Fibroblast of lung (primary cell): ENCODE measurements around the gene PROM2. TPM values are rescaled to one million over a fixed set of nuclear protein-coding genes. Genes with fewer than 3 reads are reported as not detected.

ENCODE experiments used
- DNase-seq, 2 donors: peaks; one replicate each; pipeline versions ENCODE4 v3.0.0 to v3.0.0-alpha.2; 2010; ENCODE audit warnings: low read depth in 2 of 2
- H2AFZ ChIP-seq: 2 replicates; pipeline ENCODE4 v1.5.1; 2012; ENCODE audit warnings: low read length, control low read depth, inconsistent platforms
- H3K27ac ChIP-seq: 2 replicates; pipeline ENCODE4 v1.5.1; 2011; ENCODE audit warnings: low read length, control low read depth; ENCODE audit not compliant: insufficient read depth
- H3K27me3 ChIP-seq: 2 replicates; pipeline ENCODE4 v1.5.1; 2011; ENCODE audit warnings: mild to moderate bottlenecking, low read length; ENCODE audit not compliant: control insufficient read depth, insufficient read depth
- H3K36me3 ChIP-seq: 2 replicates; pipeline ENCODE4 v1.5.1; 2011; ENCODE audit warnings: low read length; ENCODE audit not compliant: control insufficient read depth, insufficient read depth
- H3K4me1 ChIP-seq: 2 replicates; pipeline ENCODE4 v1.5.1; 2011; ENCODE audit warnings: low read length; ENCODE audit not compliant: control insufficient read depth, insufficient read depth; ENCODE audit errors: extremely low read depth
- H3K4me2 ChIP-seq: 2 replicates; pipeline ENCODE4 v1.5.1; 2011; ENCODE audit warnings: low read length, control low read depth; ENCODE audit not compliant: insufficient read depth; ENCODE audit errors: extremely low read depth
- H3K4me3 ChIP-seq, 4 experiments: fragments of 200-600 bp in 1 of 4; sonication (generic) in 1 of 4; replicated peaks in 1 of 4; 2 replicates each; pipeline ENCODE4 v1.5.1; 2011 to 2016; ENCODE audit warnings: low read length in 4 of 4, low read depth in 3 of 4, mild to moderate bottlenecking in 3 of 4, control low read depth in 2 of 4, inconsistent platforms in 1 of 4, mixed read lengths in 1 of 4; ENCODE audit not compliant: insufficient read depth in 1 of 4; ENCODE audit errors: control extremely low read depth in 1 of 4
- H3K79me2 ChIP-seq: 2 replicates; pipeline ENCODE4 v1.5.1; 2012; ENCODE audit warnings: mild to moderate bottlenecking, low read length, inconsistent platforms; ENCODE audit not compliant: control insufficient read depth, insufficient read depth
- H3K9ac ChIP-seq: 2 replicates; pipeline ENCODE4 v1.5.1; 2011; ENCODE audit warnings: mild to moderate bottlenecking, low read length, control low read depth; ENCODE audit not compliant: insufficient read depth
- H3K9me3 ChIP-seq: 2 replicates; pipeline ENCODE4 v1.5.1; 2012; ENCODE audit warnings: low read depth, low read length; ENCODE audit not compliant: control insufficient read depth, insufficient read depth
- H4K20me1 ChIP-seq: 2 replicates; pipeline ENCODE4 v1.5.1; 2011; ENCODE audit warnings: low read length; ENCODE audit not compliant: control insufficient read depth, insufficient read depth; ENCODE audit errors: extremely low read depth
- EZH2 ChIP-seq: IDR thresholded peaks from 2 replicates; pipeline ENCODE4 v1.5.1; 2012; ENCODE audit warnings: low read length, control low read depth, mild to moderate bottlenecking; ENCODE audit errors: missing control alignments
- polyA plus RNA-seq, 2 donors: library from polyadenylated mRNA; depleted of rRNA in 1 of 2; stranded (reverse) in 1 of 2; unstranded in 1 of 2; fragments of >200 nt; gene quantifications; 2 replicates each; pipeline ENCODE4 v1.2.1, GENCODE V29; 2011 to 2012; ENCODE audit warnings: missing spikeins in 1 of 2
- total RNA-seq: library from RNA; depleted of rRNA; stranded (reverse); fragments of >200 nt; gene quantifications from 2 replicates; pipeline ENCODE4 v1.2.1, GENCODE V29; 2014
- TF ChIP-seq, protein P1 (sequence below), 2 donors: IDR thresholded peaks in 1 of 2; conservative IDR thresholded peaks in 1 of 2; 1 replicate in 1 of 2; 2 replicates in 1 of 2; pipeline ENCODE4 v1.5.1; 2011 to 2012; ENCODE audit warnings: low read length in 2 of 2, control low read depth in 1 of 2, inconsistent platforms in 1 of 2, low read depth in 1 of 2, mild to moderate bottlenecking in 1 of 2

PROM2 gene
- total and polyA plus RNA-seq, 2 donors (not counting 1 experiment from before 2014, with no cell fraction given), result 0.05 to 0.33 TPM

DNA sequence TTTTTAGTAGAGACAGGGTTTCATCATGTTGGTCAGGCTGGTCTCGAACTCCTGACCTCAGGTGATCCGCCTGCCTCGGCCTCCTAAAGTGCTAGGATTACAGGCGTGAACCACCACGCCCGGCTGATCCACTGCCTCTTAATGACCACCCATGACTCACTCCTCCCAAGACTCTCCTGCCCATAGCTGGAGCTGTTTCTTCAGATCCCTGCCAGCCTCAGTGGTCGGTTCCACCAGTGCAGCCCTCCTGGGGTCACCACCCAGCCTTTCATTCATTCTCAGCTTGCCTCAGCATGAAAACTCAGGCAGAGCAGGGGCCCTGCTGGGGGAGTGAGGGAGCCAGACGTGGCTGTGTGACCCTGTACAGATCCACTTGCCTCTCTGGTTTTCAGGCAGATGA is 35.4 kb downstream of the PROM2 start:
- H3K4me2 ChIP-seq, result no peak overlapping the region
- H3K27me3 ChIP-seq, result no peaks in the 10 kb centered on the region
- H3K4me1 ChIP-seq, result no peaks in the 10 kb centered on the region
- no peak overlapping the region for H3K9ac ChIP-seq
- no peak overlapping the region for H3K4me3 ChIP-seq
- DNase-seq, result peak in 1 of 2 donors; percentile 19
- H3K27ac ChIP-seq, result no peak overlapping the region
- no peak overlapping the region for H2AFZ ChIP-seq
- TF ChIP-seq, protein P1, sequence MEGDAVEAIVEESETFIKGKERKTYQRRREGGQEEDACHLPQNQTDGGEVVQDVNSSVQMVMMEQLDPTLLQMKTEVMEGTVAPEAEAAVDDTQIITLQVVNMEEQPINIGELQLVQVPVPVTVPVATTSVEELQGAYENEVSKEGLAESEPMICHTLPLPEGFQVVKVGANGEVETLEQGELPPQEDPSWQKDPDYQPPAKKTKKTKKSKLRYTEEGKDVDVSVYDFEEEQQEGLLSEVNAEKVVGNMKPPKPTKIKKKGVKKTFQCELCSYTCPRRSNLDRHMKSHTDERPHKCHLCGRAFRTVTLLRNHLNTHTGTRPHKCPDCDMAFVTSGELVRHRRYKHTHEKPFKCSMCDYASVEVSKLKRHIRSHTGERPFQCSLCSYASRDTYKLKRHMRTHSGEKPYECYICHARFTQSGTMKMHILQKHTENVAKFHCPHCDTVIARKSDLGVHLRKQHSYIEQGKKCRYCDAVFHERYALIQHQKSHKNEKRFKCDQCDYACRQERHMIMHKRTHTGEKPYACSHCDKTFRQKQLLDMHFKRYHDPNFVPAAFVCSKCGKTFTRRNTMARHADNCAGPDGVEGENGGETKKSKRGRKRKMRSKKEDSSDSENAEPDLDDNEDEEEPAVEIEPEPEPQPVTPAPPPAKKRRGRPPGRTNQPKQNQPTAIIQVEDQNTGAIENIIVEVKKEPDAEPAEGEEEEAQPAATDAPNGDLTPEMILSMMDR (conservative IDR thresholded peaks at IDR 0.05 in 1 of 2, IDR thresholded peaks at IDR 0.05 in 1 of 2; ENCODE audit: low read depth in 1 of 2, low read length in 2 of 2), result no peak
- TF ChIP-seq EZH2, result no peak
- H3K9me3 ChIP-seq, result no peaks in the 10 kb centered on the region
- no peaks in the 10 kb centered on the region for H4K20me1 ChIP-seq
- H3K79me2 ChIP-seq, result no peaks in the 10 kb centered on the region
- no peaks in the 10 kb centered on the region for H3K36me3 ChIP-seq

DNA sequence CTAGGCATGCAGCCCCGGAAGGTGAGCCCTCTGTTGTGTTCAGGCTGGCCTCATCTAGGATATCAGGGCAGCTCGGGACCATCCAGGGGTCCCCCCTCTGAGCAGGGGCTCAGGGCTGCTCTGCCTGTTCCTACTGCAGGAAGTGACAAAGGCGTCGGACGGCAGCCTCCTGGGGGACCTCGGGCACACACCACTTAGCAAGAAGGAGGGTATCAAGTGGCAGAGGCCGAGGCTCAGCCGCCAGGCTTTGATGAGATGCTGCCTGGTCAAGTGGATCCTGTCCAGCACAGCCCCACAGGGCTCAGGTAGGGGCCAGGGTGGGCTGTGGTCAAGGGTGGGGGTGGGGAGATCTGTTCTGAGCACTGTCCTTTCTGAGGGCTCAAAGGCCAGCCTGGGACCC is 36.0 kb downstream of the PROM2 start:
- no peaks in the 10 kb centered on the region for H3K4me1 ChIP-seq
- TF ChIP-seq EZH2, result no peak
- TF ChIP-seq, protein P1 (conservative IDR thresholded peaks at IDR 0.05 in 1 of 2, IDR thresholded peaks at IDR 0.05 in 1 of 2; ENCODE audit: low read depth in 1 of 2, low read length in 2 of 2), result no peak
- no peaks in the 10 kb centered on the region for H3K79me2 ChIP-seq
- no peak overlapping the region for H3K27ac ChIP-seq
- H3K4me3 ChIP-seq, result no peak overlapping the region
- no peaks in the 10 kb centered on the region for H4K20me1 ChIP-seq
- H3K9me3 ChIP-seq, result no peaks in the 10 kb centered on the region
- H3K9ac ChIP-seq, result no peak overlapping the region
- no peak overlapping the region for H3K4me2 ChIP-seq
- no peak for DNase-seq
- H3K36me3 ChIP-seq, result no peaks in the 10 kb centered on the region
- H3K27me3 ChIP-seq, result no peaks in the 10 kb centered on the region
- no peak overlapping the region for H2AFZ ChIP-seq

DNA sequence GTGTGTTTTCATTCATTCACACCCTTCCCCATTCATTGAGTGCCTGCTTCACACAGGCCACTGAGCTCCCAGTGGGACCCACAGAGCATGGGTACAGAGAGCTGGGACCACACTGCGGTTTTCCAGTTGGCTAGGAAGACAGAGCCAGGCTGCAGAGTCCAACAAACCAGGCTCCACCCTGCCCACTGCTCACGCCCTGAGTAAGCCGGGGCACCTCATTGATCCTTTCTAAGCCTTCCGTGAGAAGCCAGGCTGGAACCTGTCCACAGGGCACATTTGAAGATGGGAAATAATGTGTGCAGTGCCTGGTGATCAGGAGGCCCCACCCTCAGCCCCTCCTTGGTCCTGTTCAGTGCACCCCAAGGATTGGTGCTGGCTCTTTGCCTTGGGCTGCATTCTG is 36.4 kb downstream of the PROM2 start:
- Histone ChIP-seq H3K9ac (no peak overlapping the region), H3K4me2 (no peak overlapping the region), H2AFZ (no peak overlapping the region), H3K27ac (no peak overlapping the region), H3K4me1 (no peaks in the 10 kb centered on the region), H3K9me3 (no peaks in the 10 kb centered on the region), H3K27me3 (no peaks in the 10 kb centered on the region), H3K36me3 (no peaks in the 10 kb centered on the region), H3K79me2 (no peaks in the 10 kb centered on the region), H3K4me3 (no peak overlapping the region), H4K20me1 (no peaks in the 10 kb centered on the region)
- TF ChIP-seq, protein P1 (conservative IDR thresholded peaks at IDR 0.05 in 1 of 2, IDR thresholded peaks at IDR 0.05 in 1 of 2; ENCODE audit: low read depth in 1 of 2, low read length in 2 of 2), result no peak
- TF ChIP-seq EZH2, result no peak
- DNase-seq, result no peak
